ENCODE measurements around the gene HEPHL1. TPM values are rescaled to one million over a fixed set of nuclear protein-coding genes. Genes with fewer than 3 reads are reported as not detected.

HEPHL1 gene
- total RNA-seq, 1 donor from 2014 or later, result not detected

GRCh38 chr11:94011478-94011877 lies 9.7 kb upstream of the HEPHL1 start:
- H3K27ac ChIP-seq (replicated peaks), result no peak overlapping the region
- no peaks in the 10 kb centered on the region for H3K36me3 ChIP-seq
- H3K4me3 ChIP-seq, result no peak overlapping the region
- H3K27me3 ChIP-seq (ENCODE audit: low read depth), result peaks cover 6% of the 10 kb centered on the region
- peaks cover 25% of the 10 kb centered on the region for H3K9me3 ChIP-seq (replicated peaks)
- no peak for DNase-seq
- intact Hi-C loops (cut with micrococcal nuclease), result no loop called here
- no peak for TF ChIP-seq CTCF (IDR thresholded peaks at IDR 0.05; ENCODE audit: borderline replicate concordance)
- no peaks in the 10 kb centered on the region for H3K4me1 ChIP-seq

GRCh38 chr11:94017446-94017845 lies 3.7 kb upstream of the HEPHL1 start:
- Histone ChIP-seq H3K4me1 (no peaks in the 10 kb centered on the region), H3K4me3 (no peak overlapping the region), H3K27me3 (ENCODE audit: low read depth) (no peaks in the 10 kb centered on the region), H3K9me3 (replicated peaks) (peaks cover 27% of the 10 kb centered on the region), H3K27ac (replicated peaks) (no peak overlapping the region), H3K36me3 (no peaks in the 10 kb centered on the region)
- no peak for TF ChIP-seq CTCF (IDR thresholded peaks at IDR 0.05; ENCODE audit: borderline replicate concordance)
- DNase-seq, result no peak
- intact Hi-C loops (cut with micrococcal nuclease), result no loop called here

GRCh38 chr11:94018721-94019120 lies 2.4 kb upstream of the HEPHL1 start:
- no peak overlapping the region for H3K27ac ChIP-seq (replicated peaks)
- H3K27me3 ChIP-seq (ENCODE audit: low read depth), result no peaks in the 10 kb centered on the region
- intact Hi-C loops (cut with micrococcal nuclease), result no loop called here
- no peaks in the 10 kb centered on the region for H3K36me3 ChIP-seq
- H3K4me3 ChIP-seq, result no peak overlapping the region
- no peak for TF ChIP-seq CTCF (IDR thresholded peaks at IDR 0.05; ENCODE audit: borderline replicate concordance)
- H3K4me1 ChIP-seq, result no peaks in the 10 kb centered on the region
- peaks cover 26% of the 10 kb centered on the region for H3K9me3 ChIP-seq (replicated peaks)
- no peak for DNase-seq

GRCh38 chr11:94023856-94024255 lies 2.7 kb downstream of the HEPHL1 start:
- no peaks in the 10 kb centered on the region for H3K36me3 ChIP-seq
- no peak for TF ChIP-seq CTCF (IDR thresholded peaks at IDR 0.05; ENCODE audit: borderline replicate concordance)
- no peaks in the 10 kb centered on the region for H3K4me1 ChIP-seq
- DNase-seq, result no peak
- intact Hi-C loops (cut with micrococcal nuclease), result no loop called here
- no peak overlapping the region for H3K27ac ChIP-seq (replicated peaks)
- no peak overlapping the region for H3K4me3 ChIP-seq
- no peaks in the 10 kb centered on the region for H3K27me3 ChIP-seq (ENCODE audit: low read depth)
- peaks cover 19% of the 10 kb centered on the region for H3K9me3 ChIP-seq (replicated peaks)

- Histone ChIP-seq H3K27ac (replicated peaks) (no peak overlapping the region), H3K36me3 (no peaks in the 10 kb centered on the region), H3K9me3 (replicated peaks) (peaks cover 19% of the 10 kb centered on the region), H3K4me3 (no peak overlapping the region), H3K27me3 (ENCODE audit: low read depth) (no peaks in the 10 kb centered on the region), H3K4me1 (no peaks in the 10 kb centered on the region)
- intact Hi-C loops (cut with micrococcal nuclease), result no loop called here
- DNase-seq, result no peak
- TF ChIP-seq CTCF (IDR thresholded peaks at IDR 0.05; ENCODE audit: borderline replicate concordance), result no peak
Observed at GRCh38 chr11:94024547-94024946, 3.4 kb downstream of the HEPHL1 start.
